Duodenal mucosa (tissue), 2 donors: Measurements from ENCODE around the gene ALOX5.

Experiments used
- H3K27ac ChIP-seq: one replicate; pipeline ENCODE4 v1.7.0; 2013; ENCODE audit warnings: low read depth, low read length
- H3K27me3 ChIP-seq, 2 donors: one replicate each; pipeline ENCODE4 v1.7.0; 2013; ENCODE audit warnings: low read length in 2 of 2, control low read depth in 1 of 2; ENCODE audit not compliant: insufficient read depth in 2 of 2, control insufficient read depth in 1 of 2
- H3K36me3 ChIP-seq, 2 donors: one replicate each; pipeline ENCODE4 v1.7.0; 2013; ENCODE audit warnings: low read length in 2 of 2, control low read depth in 1 of 2; ENCODE audit not compliant: insufficient read depth in 2 of 2, control insufficient read depth in 1 of 2
- H3K4me1 ChIP-seq, 2 donors: one replicate each; pipeline ENCODE4 v1.7.0; 2013; ENCODE audit warnings: low read length in 2 of 2, control low read depth in 1 of 2; ENCODE audit not compliant: insufficient read depth in 2 of 2, control insufficient read depth in 1 of 2
- H3K4me3 ChIP-seq, 2 donors: one replicate each; pipeline ENCODE4 v1.7.0; 2013; ENCODE audit warnings: low read length in 2 of 2, low read depth in 1 of 2
- H3K9ac ChIP-seq, 2 donors: one replicate each; pipeline ENCODE4 v1.7.0; 2013; ENCODE audit warnings: low read length in 2 of 2, low read depth in 1 of 2
- H3K9me3 ChIP-seq, 2 donors: one replicate each; pipeline ENCODE4 v1.7.0; 2013; ENCODE audit warnings: low read length in 2 of 2, control low read depth in 1 of 2; ENCODE audit not compliant: control insufficient read depth in 1 of 2

ALOX5 gene

DNA sequence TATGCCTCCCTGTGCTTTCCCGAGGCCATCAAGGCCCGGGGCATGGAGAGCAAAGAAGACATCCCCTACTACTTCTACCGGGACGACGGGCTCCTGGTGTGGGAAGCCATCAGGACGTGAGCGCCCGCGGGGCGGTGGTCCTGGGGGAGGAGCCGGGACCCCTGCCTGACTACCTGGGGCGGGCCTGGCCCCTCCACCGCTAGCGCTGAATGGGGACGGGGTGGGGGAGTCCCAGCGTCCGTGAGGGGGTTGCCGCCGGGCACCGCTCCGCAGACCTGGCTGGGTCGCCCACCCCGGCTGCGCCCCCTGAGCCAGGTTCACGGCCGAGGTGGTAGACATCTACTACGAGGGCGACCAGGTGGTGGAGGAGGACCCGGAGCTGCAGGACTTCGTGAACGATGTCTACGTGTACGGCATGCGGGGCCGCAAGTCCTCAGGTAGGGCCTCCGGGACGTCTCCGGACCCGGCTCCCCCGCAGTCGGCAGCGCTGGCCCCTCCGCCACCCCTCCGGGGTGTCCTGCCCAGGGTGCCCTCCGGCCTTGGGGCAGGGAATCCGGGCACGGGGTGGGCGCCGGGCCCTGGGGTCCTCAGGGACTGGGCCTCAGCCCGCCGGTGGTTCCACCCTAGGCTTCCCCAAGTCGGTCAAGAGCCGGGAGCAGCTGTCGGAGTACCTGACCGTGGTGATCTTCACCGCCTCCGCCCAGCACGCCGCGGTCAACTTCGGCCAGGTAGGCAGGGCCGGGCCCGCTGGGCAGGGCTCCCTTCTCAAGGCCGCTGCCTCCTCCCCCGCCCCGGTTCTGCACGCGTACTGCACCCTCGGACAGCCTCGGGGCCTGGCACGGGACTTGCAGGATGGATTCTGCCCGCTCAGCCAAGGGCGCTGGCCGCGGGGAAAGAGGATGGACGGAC is 69.3 kb downstream of the ALOX5 start:
- H3K9ac ChIP-seq = no peak overlapping the region
- no peaks in the 10 kb centered on the region for H3K4me1 ChIP-seq
- no peak overlapping the region for H3K4me3 ChIP-seq
- H3K36me3 ChIP-seq = no peaks in the 10 kb centered on the region
- H3K27ac ChIP-seq = no peak overlapping the region
- no peaks in the 10 kb centered on the region for H3K27me3 ChIP-seq
- H3K9me3 ChIP-seq = no peaks in the 10 kb centered on the region

DNA sequence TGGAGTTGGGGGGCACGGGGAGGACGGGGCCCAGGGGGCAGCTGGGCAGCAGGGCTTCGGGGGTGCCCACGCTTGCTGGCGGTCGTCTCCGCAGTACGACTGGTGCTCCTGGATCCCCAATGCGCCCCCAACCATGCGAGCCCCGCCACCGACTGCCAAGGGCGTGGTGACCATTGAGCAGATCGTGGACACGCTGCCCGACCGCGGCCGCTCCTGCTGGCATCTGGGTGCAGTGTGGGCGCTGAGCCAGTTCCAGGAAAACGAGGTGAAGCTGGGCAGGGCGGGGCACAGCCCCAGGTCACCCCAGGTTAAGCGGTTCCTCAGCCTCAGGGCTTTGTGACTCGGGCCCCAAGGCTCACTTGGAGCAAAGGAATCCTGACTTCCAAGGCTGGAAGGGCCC is 70.0 kb downstream of the ALOX5 start:
- Histone ChIP-seq H3K4me3 (no peak overlapping the region), H3K4me1 (no peaks in the 10 kb centered on the region), H3K9ac (no peak overlapping the region), H3K27me3 (no peaks in the 10 kb centered on the region), H3K27ac (no peak overlapping the region), H3K9me3 (no peaks in the 10 kb centered on the region), H3K36me3 (no peaks in the 10 kb centered on the region)

- Histone ChIP-seq H3K4me1 (no peaks in the 10 kb centered on the region), H3K9ac (no peak overlapping the region), H3K27me3 (no peaks in the 10 kb centered on the region), H3K9me3 (no peaks in the 10 kb centered on the region), H3K27ac (no peak overlapping the region), H3K4me3 (no peak overlapping the region), H3K36me3 (no peaks in the 10 kb centered on the region)
Measured at GRCh38 chr10:45444976-45445898, 71.2 kb downstream of the ALOX5 start.

DNA sequence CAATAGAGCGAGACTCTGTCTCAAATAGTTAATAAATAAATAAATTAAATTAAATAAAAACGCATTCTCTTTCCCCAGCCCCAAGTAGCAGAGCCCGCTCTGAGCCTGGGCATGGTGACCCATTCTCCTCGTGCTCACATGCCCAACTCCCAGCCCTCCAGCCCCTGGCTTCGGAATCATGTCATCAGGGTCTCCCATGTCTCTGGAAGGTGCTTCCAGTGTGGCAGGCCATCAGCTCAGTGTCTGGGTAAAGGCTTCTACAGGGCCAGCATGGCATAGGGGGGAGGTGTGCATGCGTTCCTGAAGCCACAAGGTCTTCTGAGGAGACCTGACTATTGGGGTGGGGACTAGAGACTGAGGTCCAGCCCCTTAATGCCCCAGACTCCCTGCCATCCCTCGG is 72.8 kb downstream of the ALOX5 start:
- no peak overlapping the region for H3K9ac ChIP-seq
- H3K27me3 ChIP-seq = no peaks in the 10 kb centered on the region
- no peaks in the 10 kb centered on the region for H3K4me1 ChIP-seq
- no peaks in the 10 kb centered on the region for H3K9me3 ChIP-seq
- H3K36me3 ChIP-seq = no peaks in the 10 kb centered on the region
- no peak overlapping the region for H3K4me3 ChIP-seq
- H3K27ac ChIP-seq = no peak overlapping the region

- Histone ChIP-seq H3K27ac (no peak overlapping the region), H3K9ac (no peak overlapping the region), H3K9me3 (no peaks in the 10 kb centered on the region), H3K36me3 (no peaks in the 10 kb centered on the region), H3K4me1 (no peaks in the 10 kb centered on the region), H3K4me3 (no peak overlapping the region), H3K27me3 (no peaks in the 10 kb centered on the region)
Measured at GRCh38 chr10:45447416-45447815, 73.4 kb downstream of the ALOX5 start.

- H3K36me3 ChIP-seq = peaks cover 0 to 5% of the 10 kb centered on the region in 2 donors
- no peak overlapping the region for H3K4me3 ChIP-seq
- no peaks in the 10 kb centered on the region for H3K27me3 ChIP-seq
- H3K27ac ChIP-seq = no peak overlapping the region
- H3K9me3 ChIP-seq = no peaks in the 10 kb centered on the region
- no peak overlapping the region for H3K9ac ChIP-seq
- H3K4me1 ChIP-seq = no peaks in the 10 kb centered on the region
Measured at GRCh38 chr10:45450866-45451265, 76.8 kb downstream of the ALOX5 start.

DNA sequence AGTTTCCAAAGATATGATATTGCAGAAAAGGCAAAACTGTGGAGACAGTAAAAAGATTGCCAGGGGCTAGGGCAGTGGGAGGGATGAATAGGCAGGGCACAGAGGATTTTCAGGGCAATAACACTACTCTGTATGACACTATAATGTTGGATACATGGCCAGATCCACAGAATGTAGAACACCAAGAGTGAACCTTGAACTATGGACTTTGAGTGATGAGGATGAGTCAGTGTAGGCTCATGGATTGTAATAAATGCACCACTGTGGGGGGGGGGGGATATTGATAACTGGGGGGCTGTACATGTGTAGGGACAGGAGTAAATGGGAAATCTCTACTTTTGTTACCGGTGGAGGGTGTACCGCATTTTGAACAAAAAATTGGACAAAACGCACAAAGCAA is 77.4 kb downstream of the ALOX5 start:
- Histone ChIP-seq H3K27ac (no peak overlapping the region), H3K9me3 (no peaks in the 10 kb centered on the region)

GRCh38 chr10:45452268-45452667 is 78.3 kb downstream of the ALOX5 start:
- Histone ChIP-seq H3K9me3 (no peaks in the 10 kb centered on the region), H3K4me1 (no peaks in the 10 kb centered on the region), H3K36me3 (peaks cover 4 to 10% of the 10 kb centered on the region in 2 donors), H3K27me3 (no peaks in the 10 kb centered on the region), H3K9ac (no peak overlapping the region), H3K4me3 (no peak overlapping the region), H3K27ac (no peak overlapping the region)

More for the DNA sequence above, 77.4 kb downstream of the ALOX5 start:
- H3K9ac ChIP-seq = no peak overlapping the region
- no peaks in the 10 kb centered on the region for H3K27me3 ChIP-seq
- H3K4me1 ChIP-seq = no peaks in the 10 kb centered on the region
- H3K4me3 ChIP-seq = no peak overlapping the region
- H3K36me3 ChIP-seq = peaks cover 0 to 8% of the 10 kb centered on the region in 2 donors

DNA sequence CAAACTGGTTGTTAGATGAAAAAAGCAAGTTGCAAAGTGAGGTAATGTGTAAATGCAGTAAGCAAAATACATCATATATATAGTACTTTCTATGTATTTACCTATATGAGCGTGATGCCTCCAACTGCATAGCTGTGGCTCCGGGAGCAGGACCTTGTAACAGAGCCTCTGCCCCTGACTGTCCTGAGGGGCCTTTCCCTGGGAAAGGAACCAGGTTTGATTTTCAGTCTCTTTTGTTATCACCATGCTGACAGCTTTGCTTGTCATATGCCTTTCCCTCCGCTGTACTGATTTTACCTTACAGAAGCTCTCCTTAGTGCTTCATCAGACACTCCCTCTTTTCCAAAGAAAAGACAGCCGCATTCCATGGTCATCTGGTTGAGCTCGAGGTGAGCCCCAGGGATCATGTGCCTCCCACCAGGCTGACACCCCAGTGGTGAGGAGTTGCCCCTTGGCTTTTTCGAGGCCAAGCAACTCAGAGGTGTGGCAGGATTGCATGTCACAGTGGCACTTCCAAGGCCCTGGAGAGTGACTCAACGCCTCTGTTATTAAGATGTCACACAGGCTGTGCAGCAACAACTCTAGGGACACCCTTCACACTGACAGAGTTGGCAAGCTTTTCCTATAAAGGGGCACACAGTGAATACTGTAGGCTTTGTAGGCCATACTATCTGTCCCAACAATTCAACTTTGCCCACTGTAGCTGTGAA is 78.9 kb downstream of the ALOX5 start:
- Histone ChIP-seq H3K9ac (no peak overlapping the region), H3K4me3 (no peak overlapping the region), H3K27me3 (no peaks in the 10 kb centered on the region), H3K36me3 (peaks cover 10 to 17% of the 10 kb centered on the region in 2 donors), H3K9me3 (no peaks in the 10 kb centered on the region), H3K27ac (no peak overlapping the region), H3K4me1 (no peaks in the 10 kb centered on the region)
